Thyroid gland (tissue), 4 donors: ENCODE results near the gene GARNL3. TPM values are rescaled to one million over a fixed set of nuclear protein-coding genes. Genes with fewer than 3 reads are reported as not detected.
A peak's percentile ranks its signal among the peaks of the same experiment; 100 is the strongest.

Source experiments
- DNase-seq, 2 donors: peaks; one replicate each; pipeline ENCODE4 v3.0.0-alpha.2; 2019
- H3K27ac ChIP-seq, 3 donors: fragments of 200-600 bp; sonication (generic); 1 replicate in 2 of 3; 2 replicates in 1 of 3; pipeline ENCODE4 v1.5.1; 2016 to 2019; ENCODE audit warnings: mild to moderate bottlenecking in 1 of 3, moderate library complexity in 1 of 3
- H3K27me3 ChIP-seq: fragments of 200-600 bp; sonication (generic); one replicate; pipeline ENCODE4 v1.5.1; 2019
- H3K36me3 ChIP-seq, 2 donors: fragments of 200-600 bp; sonication (generic); one replicate each; pipeline ENCODE4 v1.5.1; 2016 to 2019
- H3K4me1 ChIP-seq, 2 donors: fragments of 200-600 bp; sonication (generic); one replicate each; pipeline ENCODE4 v1.5.1; 2017 to 2019
- H3K4me3 ChIP-seq, 3 donors: fragments of 200-600 bp; sonication (generic); replicated peaks in 1 of 3; 1 replicate in 2 of 3; 2 replicates in 1 of 3; pipeline ENCODE4 v1.5.1; 2016; ENCODE audit warnings: mild to moderate bottlenecking in 1 of 3
- H3K9me3 ChIP-seq: fragments of 200-600 bp; sonication (generic); one replicate; pipeline ENCODE4 v1.5.1; 2017
- POLR2A ChIP-seq, 2 donors: fragments of 450-650 bp; IDR thresholded peaks; one replicate each; pipeline ENCODE4 v1.6.1; 2017; ENCODE audit warnings: antibody characterized with exemption in 2 of 2, mild to moderate bottlenecking in 2 of 2, moderate library complexity in 1 of 2
- WGBS, 2 donors: methylation state at CpG; one replicate each; pipeline ENCODE4 v1.1.5; 2017; 5-methylcytosine and 5-hydroxymethylcytosine counted together
- intact Hi-C: fragments of 100-400 bp; cut with DNase I; formaldehyde crosslinking; loops from one replicate; pipeline ENCODE4 v1.15.1; 2023
- total RNA-seq, 4 donors: library from RNA; depleted of rRNA; stranded (reverse); fragments of >200 nt; gene quantifications; one replicate each; pipeline ENCODE4 v1.2.3, GENCODE V29; 2016
- TF ChIP-seq, protein P1 (sequence below), 6 experiments: fragments of 200-600 bp in 3 of 6; fragments of 450-650 bp in 3 of 6; sonication (generic) in 3 of 6; IDR thresholded peaks; one replicate each; pipeline ENCODE4 v1.5.1; 2016 to 2019; ENCODE audit warnings: antibody characterized with exemption in 6 of 6, mild to moderate bottlenecking in 2 of 6, inconsistent platforms in 1 of 6, moderate library complexity in 1 of 6

Gene GARNL3
- total RNA-seq, 4 donors from 2014 or later = 14.6 to 49.1 (median 20.1) TPM

DNA sequence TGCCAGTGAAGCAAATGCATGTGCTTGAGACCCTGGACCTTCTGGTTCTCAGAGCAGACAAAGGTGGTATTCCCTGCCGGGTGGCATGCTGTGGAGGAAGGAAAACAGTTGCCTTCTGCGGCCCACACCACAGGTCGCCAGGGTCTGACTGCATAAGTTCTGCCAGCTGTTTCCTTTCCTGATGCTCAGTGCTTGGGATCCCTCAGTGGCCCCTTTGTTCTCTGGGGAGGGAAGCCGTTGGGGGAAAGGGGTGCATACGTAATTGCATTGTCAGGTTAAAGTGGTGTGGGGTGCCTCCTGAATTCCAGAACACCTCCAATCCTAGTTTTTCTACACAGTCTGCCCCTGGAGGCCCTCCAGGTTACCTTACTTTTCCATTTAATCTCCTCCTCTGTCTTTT, 89.3 kb downstream of the GARNL3 start:
- intact Hi-C loops = no loop called here
- TF ChIP-seq, protein P1, sequence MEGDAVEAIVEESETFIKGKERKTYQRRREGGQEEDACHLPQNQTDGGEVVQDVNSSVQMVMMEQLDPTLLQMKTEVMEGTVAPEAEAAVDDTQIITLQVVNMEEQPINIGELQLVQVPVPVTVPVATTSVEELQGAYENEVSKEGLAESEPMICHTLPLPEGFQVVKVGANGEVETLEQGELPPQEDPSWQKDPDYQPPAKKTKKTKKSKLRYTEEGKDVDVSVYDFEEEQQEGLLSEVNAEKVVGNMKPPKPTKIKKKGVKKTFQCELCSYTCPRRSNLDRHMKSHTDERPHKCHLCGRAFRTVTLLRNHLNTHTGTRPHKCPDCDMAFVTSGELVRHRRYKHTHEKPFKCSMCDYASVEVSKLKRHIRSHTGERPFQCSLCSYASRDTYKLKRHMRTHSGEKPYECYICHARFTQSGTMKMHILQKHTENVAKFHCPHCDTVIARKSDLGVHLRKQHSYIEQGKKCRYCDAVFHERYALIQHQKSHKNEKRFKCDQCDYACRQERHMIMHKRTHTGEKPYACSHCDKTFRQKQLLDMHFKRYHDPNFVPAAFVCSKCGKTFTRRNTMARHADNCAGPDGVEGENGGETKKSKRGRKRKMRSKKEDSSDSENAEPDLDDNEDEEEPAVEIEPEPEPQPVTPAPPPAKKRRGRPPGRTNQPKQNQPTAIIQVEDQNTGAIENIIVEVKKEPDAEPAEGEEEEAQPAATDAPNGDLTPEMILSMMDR (IDR thresholded peaks at IDR 0.05) = no peak
- TF ChIP-seq POLR2A (IDR thresholded peaks at IDR 0.05) = no peak
- 71 to 90% methylated on average over 5 of the region's 5 CpGs for WGBS, 2 donors
- peaks cover 0 to 2% of the 10 kb centered on the region in 2 donors for H3K4me1 ChIP-seq
- H3K27ac ChIP-seq = peak overlapping the region in 1 of 3 donors; percentile 50
- no peak overlapping the region for H3K4me3 ChIP-seq
- DNase-seq = no peak
- H3K27me3 ChIP-seq = no peaks in the 10 kb centered on the region
- H3K9me3 ChIP-seq = no peaks in the 10 kb centered on the region
- no peaks in the 10 kb centered on the region for H3K36me3 ChIP-seq

- Histone ChIP-seq H3K27me3 (no peaks in the 10 kb centered on the region), H3K9me3 (no peaks in the 10 kb centered on the region), H3K4me1 (peaks cover 20 to 29% of the 10 kb centered on the region in 2 donors), H3K27ac (no peak overlapping the region), H3K4me3 (no peak overlapping the region), H3K36me3 (no peaks in the 10 kb centered on the region)
- DNase-seq = no peak
- 87 to 93% methylated on average over 4 of the region's 4 CpGs for WGBS, 2 donors
- intact Hi-C loops = no loop called here
- TF ChIP-seq, protein P1 (IDR thresholded peaks at IDR 0.05) = no peak
- TF ChIP-seq POLR2A (IDR thresholded peaks at IDR 0.05) = no peak
Observed at GRCh38 chr9:127356906-127357305, 92.3 kb downstream of the GARNL3 start.

GRCh38 chr9:127358023-127358535, 93.5 kb downstream of the GARNL3 start:
- H3K4me3 ChIP-seq = no peak overlapping the region
- H3K9me3 ChIP-seq = no peaks in the 10 kb centered on the region
- H3K27me3 ChIP-seq = no peaks in the 10 kb centered on the region
- intact Hi-C loops = no loop called here
- peak overlapping the region in 2 of 3 donors; percentile 14 to 84 for H3K27ac ChIP-seq
- H3K36me3 ChIP-seq = no peaks in the 10 kb centered on the region
- TF ChIP-seq POLR2A (IDR thresholded peaks at IDR 0.05) = no peak
- TF ChIP-seq, protein P1 (IDR thresholded peaks at IDR 0.05) = no peak
- no peak for DNase-seq
- 85 to 89% methylated on average over 3 of the region's 3 CpGs for WGBS, 2 donors
- H3K4me1 ChIP-seq = peaks cover 20 to 29% of the 10 kb centered on the region in 2 donors

DNA sequence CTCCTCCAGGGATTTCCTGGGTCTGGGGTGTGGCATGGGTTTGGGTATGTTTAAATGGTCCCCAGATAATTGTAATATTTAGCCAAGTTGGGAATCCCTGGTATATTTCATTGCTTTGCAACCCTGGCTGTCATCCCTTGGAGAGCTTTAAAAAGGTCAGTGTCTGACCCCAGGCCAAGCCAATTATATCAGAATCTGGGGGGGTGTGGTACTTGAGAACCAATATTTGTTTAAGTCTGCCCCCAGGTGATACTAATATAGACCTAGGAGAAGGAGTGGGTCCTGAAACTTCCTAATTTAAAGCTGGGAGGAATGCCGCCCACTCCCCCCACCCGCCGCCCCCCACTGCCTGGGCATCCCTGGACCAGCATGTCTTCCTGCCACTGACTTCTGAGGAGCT, 94.2 kb downstream of the GARNL3 start:
- no peaks in the 10 kb centered on the region for H3K36me3 ChIP-seq
- H3K27ac ChIP-seq = peak overlapping the region; percentile 69 to 84 (median 72)
- H3K9me3 ChIP-seq = no peaks in the 10 kb centered on the region
- DNase-seq = no peak
- intact Hi-C loops = no loop called here
- 80 to 82% methylated on average over 2 to 3 of the region's 3 CpGs for WGBS, 2 donors
- H3K4me1 ChIP-seq = peaks cover 20 to 29% of the 10 kb centered on the region in 2 donors
- H3K27me3 ChIP-seq = no peaks in the 10 kb centered on the region
- TF ChIP-seq, protein P1 (IDR thresholded peaks at IDR 0.05) = no peak
- no peak for TF ChIP-seq POLR2A (IDR thresholded peaks at IDR 0.05)
- no peak overlapping the region for H3K4me3 ChIP-seq

DNA sequence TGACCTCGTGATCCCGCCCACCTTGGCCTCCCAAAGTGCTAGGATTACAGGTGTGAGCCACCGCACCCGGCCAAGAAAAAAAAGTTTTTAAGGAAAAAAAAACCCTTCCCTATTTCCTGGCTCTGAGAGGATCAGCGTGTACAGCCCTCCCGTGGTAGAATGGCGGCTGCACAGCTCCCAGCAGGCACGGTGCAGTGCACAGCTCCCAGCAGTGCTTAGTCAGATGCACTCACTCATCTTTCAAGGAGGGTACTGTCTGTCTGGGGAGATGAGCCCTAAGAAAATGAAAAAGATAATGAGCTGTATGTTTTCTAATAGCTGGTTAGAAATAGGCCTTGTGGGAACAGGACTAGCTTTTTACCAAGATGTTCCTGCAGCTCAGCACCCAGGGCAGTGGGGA, 95.7 kb downstream of the GARNL3 start:
- Histone ChIP-seq H3K27ac (peak overlapping the region; percentile 69 to 84 (median 72)), H3K4me1 (peaks cover 20 to 29% of the 10 kb centered on the region in 2 donors), H3K36me3 (no peaks in the 10 kb centered on the region)

More for the DNA sequence above, 95.7 kb downstream of the GARNL3 start:
- no peak for DNase-seq
- WGBS, 2 donors = 70 to 78% methylated on average over 8 of the region's 8 CpGs
- H3K4me3 ChIP-seq = no peak overlapping the region
- H3K27me3 ChIP-seq = no peaks in the 10 kb centered on the region
- no peaks in the 10 kb centered on the region for H3K9me3 ChIP-seq
- no peak for TF ChIP-seq POLR2A (IDR thresholded peaks at IDR 0.05)
- TF ChIP-seq, protein P1 (IDR thresholded peaks at IDR 0.05) = peak in 1 of 6 experiments; percentile 3
- intact Hi-C loops = no loop called here
